GM12878 (cell line): ENCODE results near the gene SLFN14. TPM values are rescaled to one million over a fixed set of nuclear protein-coding genes. Genes with fewer than 3 reads are reported as not detected.

ENCODE experiments used
- CHD2 ChIP-seq: IDR thresholded peaks from 2 replicates; pipeline ENCODE4 v1.6.1; 2011; ENCODE audit warnings: low read depth, low read length, improper control_type of control experiment, borderline replicate concordance
- CREB1 ChIP-seq: IDR thresholded peaks from 2 replicates; pipeline ENCODE4 v1.6.1; 2012; ENCODE audit warnings: low read depth, mild to moderate bottlenecking, inconsistent platforms
- CREM ChIP-seq: IDR thresholded peaks from 2 replicates; pipeline ENCODE4 v1.6.1; 2014; ENCODE audit warnings: antibody characterized with exemption, low read depth
- HDAC6 ChIP-seq: fragments of 200-600 bp; sonication (generic); IDR thresholded peaks from one replicate; pipeline ENCODE4 v1.8.0; 2017; ENCODE audit warnings: antibody characterized with exemption; ENCODE audit not compliant: unreplicated experiment
- HDGF ChIP-seq: fragments of 450-650 bp; IDR thresholded peaks from 2 replicates; pipeline ENCODE4 v1.6.1; 2016; ENCODE audit warnings: antibody characterized with exemption
- JUNB ChIP-seq: IDR thresholded peaks from 2 replicates; pipeline ENCODE4 v1.6.1; 2016; ENCODE audit warnings: antibody characterized with exemption, mild to moderate bottlenecking
- MTA2 ChIP-seq: fragments of 450-650 bp; IDR thresholded peaks from 2 replicates; pipeline ENCODE4 v1.6.1; 2016; ENCODE audit warnings: low read depth, mild to moderate bottlenecking, moderate library complexity
- RBBP5 ChIP-seq: fragments of 200-600 bp; sonication (generic); conservative IDR thresholded peaks from 2 replicates; pipeline ENCODE4 v1.6.1; 2016
- SRF ChIP-seq, 2 experiments: IDR thresholded peaks; 2 replicates each; pipeline ENCODE4 v1.6.1; 2011; ENCODE audit warnings: low read depth in 2 of 2, low read length in 2 of 2, mild to moderate bottlenecking in 1 of 2, moderate library complexity in 1 of 2
- TCF12 ChIP-seq: IDR thresholded peaks from 2 replicates; pipeline ENCODE4 v1.6.1; 2011; ENCODE audit warnings: low read depth, mild to moderate bottlenecking, low read length
- ZSCAN29 ChIP-seq: fragments of 450-650 bp; IDR thresholded peaks from 2 replicates; pipeline ENCODE4 v1.6.1; 2017; ENCODE audit warnings: mild to moderate bottlenecking, moderate library complexity
- polyA plus RNA-seq, 11 experiments: library from polyadenylated mRNA; depleted of rRNA in 4 of 11; unstranded in 6 of 11; stranded (reverse) in 5 of 11; fragments of >200 nt; fragmentation: Nextera tagmentation in 4 of 11; fragmentation: Illumina TruSeq in 1 of 11; extraction: Ambion mirVana in 4 of 11; extraction: Trizol in 1 of 11; gene quantifications; 1 replicate in 1 of 11; 2 replicates in 10 of 11; pipeline versions ENCODE4 v1.2.1 to v1.2.3, GENCODE V29; 2011 to 2016; ENCODE audit warnings: inconsistent platforms in 2 of 11, missing spikeins in 2 of 11, low read depth in 1 of 11
- total RNA-seq, 4 experiments: library from RNA; depleted of rRNA in 3 of 4; stranded (reverse); fragments of >200 nt in 3 of 4; fragmentation: Illumina TruSeq in 1 of 4; extraction: Trizol in 1 of 4; gene quantifications; 2 replicates each; pipeline versions ENCODE4 v1.2.1 to v1.2.3, GENCODE V29; 2013 to 2021
- TF ChIP-seq, protein P1 (sequence below): fragments of 450-650 bp; IDR thresholded peaks from 2 replicates; pipeline ENCODE4 v1.6.1; 2016; ENCODE audit warnings: mild to moderate bottlenecking, moderate library complexity, borderline replicate concordance
- TF ChIP-seq, protein P2 (sequence below): fragments of 450-650 bp; IDR thresholded peaks from 2 replicates; pipeline ENCODE4 v1.6.1; 2016; ENCODE audit warnings: mild to moderate bottlenecking
- TF ChIP-seq, protein P3 (sequence below): fragments of 150-350 bp; IDR thresholded peaks from 2 replicates; pipeline ENCODE4 v1.6.1; 2016; ENCODE audit warnings: low read depth, low read length
- TF ChIP-seq, protein P4 (sequence below): fragments of 450-650 bp; IDR thresholded peaks from 2 replicates; pipeline ENCODE4 v1.6.1; 2017; ENCODE audit warnings: borderline replicate concordance

SLFN14 gene
- total and polyA plus RNA-seq, 10 of the 15 experiments (the other 5 are each of a cell fraction or from before 2014, with no cell fraction given): 0.06 to 0.11 (median 0.06) TPM; not detected in 7

DNA sequence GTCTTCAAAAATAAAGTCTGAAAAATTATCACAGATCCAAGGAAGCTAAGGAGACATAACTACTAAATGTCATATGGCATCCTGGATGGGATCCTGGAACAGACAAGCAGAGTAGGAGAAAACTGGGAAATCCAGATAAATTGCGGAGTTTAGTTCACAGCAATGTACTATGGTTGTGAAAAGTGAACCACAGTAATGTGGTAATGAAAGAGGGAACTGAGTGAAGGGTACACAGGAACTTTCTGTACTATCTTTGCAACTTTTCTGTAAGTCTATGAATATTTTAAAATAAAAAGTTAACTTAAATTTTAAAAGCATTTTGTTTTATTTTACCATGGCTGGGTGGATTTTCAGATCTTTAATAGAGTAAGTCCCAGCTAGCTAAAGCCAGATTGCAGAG is 39.5 kb downstream of the SLFN14 start (continued):
- TF ChIP-seq, protein P1, sequence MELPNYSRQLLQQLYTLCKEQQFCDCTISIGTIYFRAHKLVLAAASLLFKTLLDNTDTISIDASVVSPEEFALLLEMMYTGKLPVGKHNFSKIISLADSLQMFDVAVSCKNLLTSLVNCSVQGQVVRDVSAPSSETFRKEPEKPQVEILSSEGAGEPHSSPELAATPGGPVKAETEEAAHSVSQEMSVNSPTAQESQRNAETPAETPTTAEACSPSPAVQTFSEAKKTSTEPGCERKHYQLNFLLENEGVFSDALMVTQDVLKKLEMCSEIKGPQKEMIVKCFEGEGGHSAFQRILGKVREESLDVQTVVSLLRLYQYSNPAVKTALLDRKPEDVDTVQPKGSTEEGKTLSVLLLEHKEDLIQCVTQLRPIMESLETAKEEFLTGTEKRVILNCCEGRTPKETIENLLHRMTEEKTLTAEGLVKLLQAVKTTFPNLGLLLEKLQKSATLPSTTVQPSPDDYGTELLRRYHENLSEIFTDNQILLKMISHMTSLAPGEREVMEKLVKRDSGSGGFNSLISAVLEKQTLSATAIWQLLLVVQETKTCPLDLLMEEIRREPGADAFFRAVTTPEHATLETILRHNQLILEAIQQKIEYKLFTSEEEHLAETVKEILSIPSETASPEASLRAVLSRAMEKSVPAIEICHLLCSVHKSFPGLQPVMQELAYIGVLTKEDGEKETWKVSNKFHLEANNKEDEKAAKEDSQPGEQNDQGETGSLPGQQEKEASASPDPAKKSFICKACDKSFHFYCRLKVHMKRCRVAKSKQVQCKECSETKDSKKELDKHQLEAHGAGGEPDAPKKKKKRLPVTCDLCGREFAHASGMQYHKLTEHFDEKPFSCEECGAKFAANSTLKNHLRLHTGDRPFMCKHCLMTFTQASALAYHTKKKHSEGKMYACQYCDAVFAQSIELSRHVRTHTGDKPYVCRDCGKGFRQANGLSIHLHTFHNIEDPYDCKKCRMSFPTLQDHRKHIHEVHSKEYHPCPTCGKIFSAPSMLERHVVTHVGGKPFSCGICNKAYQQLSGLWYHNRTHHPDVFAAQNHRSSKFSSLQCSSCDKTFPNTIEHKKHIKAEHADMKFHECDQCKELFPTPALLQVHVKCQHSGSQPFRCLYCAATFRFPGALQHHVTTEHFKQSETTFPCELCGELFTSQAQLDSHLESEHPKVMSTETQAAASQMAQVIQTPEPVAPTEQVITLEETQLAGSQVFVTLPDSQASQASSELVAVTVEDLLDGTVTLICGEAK: no peak
- no peak for TF ChIP-seq SRF (IDR thresholded peaks at IDR 0.05; ENCODE audit: low read depth in 2 of 2, low read length in 2 of 2)
- TF ChIP-seq TCF12: no peak
- no peak for TF ChIP-seq CREM
- TF ChIP-seq HDGF: no peak
- no peak for TF ChIP-seq CHD2
- TF ChIP-seq JUNB: no peak
- TF ChIP-seq, protein P2, sequence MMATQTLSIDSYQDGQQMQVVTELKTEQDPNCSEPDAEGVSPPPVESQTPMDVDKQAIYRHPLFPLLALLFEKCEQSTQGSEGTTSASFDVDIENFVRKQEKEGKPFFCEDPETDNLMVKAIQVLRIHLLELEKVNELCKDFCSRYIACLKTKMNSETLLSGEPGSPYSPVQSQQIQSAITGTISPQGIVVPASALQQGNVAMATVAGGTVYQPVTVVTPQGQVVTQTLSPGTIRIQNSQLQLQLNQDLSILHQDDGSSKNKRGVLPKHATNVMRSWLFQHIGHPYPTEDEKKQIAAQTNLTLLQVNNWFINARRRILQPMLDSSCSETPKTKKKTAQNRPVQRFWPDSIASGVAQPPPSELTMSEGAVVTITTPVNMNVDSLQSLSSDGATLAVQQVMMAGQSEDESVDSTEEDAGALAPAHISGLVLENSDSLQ: no peak
- TF ChIP-seq, protein P3, sequence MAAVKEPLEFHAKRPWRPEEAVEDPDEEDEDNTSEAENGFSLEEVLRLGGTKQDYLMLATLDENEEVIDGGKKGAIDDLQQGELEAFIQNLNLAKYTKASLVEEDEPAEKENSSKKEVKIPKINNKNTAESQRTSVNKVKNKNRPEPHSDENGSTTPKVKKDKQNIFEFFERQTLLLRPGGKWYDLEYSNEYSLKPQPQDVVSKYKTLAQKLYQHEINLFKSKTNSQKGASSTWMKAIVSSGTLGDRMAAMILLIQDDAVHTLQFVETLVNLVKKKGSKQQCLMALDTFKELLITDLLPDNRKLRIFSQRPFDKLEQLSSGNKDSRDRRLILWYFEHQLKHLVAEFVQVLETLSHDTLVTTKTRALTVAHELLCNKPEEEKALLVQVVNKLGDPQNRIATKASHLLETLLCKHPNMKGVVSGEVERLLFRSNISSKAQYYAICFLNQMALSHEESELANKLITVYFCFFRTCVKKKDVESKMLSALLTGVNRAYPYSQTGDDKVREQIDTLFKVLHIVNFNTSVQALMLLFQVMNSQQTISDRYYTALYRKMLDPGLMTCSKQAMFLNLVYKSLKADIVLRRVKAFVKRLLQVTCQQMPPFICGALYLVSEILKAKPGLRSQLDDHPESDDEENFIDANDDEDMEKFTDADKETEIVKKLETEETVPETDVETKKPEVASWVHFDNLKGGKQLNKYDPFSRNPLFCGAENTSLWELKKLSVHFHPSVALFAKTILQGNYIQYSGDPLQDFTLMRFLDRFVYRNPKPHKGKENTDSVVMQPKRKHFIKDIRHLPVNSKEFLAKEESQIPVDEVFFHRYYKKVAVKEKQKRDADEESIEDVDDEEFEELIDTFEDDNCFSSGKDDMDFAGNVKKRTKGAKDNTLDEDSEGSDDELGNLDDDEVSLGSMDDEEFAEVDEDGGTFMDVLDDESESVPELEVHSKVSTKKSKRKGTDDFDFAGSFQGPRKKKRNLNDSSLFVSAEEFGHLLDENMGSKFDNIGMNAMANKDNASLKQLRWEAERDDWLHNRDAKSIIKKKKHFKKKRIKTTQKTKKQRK: no peak
- TF ChIP-seq CREB1: no peak
- no peak for TF ChIP-seq RBBP5
- TF ChIP-seq, protein P4, sequence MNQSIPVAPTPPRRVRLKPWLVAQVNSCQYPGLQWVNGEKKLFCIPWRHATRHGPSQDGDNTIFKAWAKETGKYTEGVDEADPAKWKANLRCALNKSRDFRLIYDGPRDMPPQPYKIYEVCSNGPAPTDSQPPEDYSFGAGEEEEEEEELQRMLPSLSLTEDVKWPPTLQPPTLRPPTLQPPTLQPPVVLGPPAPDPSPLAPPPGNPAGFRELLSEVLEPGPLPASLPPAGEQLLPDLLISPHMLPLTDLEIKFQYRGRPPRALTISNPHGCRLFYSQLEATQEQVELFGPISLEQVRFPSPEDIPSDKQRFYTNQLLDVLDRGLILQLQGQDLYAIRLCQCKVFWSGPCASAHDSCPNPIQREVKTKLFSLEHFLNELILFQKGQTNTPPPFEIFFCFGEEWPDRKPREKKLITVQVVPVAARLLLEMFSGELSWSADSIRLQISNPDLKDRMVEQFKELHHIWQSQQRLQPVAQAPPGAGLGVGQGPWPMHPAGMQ: no peak
- no peak for TF ChIP-seq MTA2
- no peak for TF ChIP-seq ZSCAN29
- TF ChIP-seq HDAC6: no peak
- TF ChIP-seq, all 136 proteins: peak for 0
